Immature natural killer cell (primary cell): Measurements from ENCODE around the gene CHST9. TPM values are rescaled to one million over a fixed set of nuclear protein-coding genes. Genes with fewer than 3 reads are reported as not detected.
"Not testable (repeated sequence)": the region's sequence is repeated elsewhere in the genome, so short reads cannot be mapped to it uniquely, and the experiment has no call there.

Source experiments
- DNase-seq, 3 donors: peaks; one replicate each; pipeline ENCODE4 v3.0.0; 2022; ENCODE audit warnings: mixed read lengths in 1 of 3
- H3K27ac Mint-ChIP-seq, 6 donors: one replicate each; pipeline ENCODE4 v1.8.0; 2020; ENCODE audit warnings: mixed read lengths in 6 of 6, mild to moderate bottlenecking in 5 of 6, inconsistent platforms in 4 of 6, moderate library complexity in 3 of 6
- H3K27me3 Mint-ChIP-seq, 3 donors: one replicate each; pipeline ENCODE4 v1.8.0; 2020 to 2021; ENCODE audit warnings: low read depth in 3 of 3, mild to moderate bottlenecking in 3 of 3, mixed read lengths in 3 of 3, moderate library complexity in 3 of 3, inconsistent platforms in 1 of 3
- H3K36me3 Mint-ChIP-seq, 3 donors: one replicate each; pipeline ENCODE4 v1.8.0; 2020; ENCODE audit warnings: mixed read lengths in 3 of 3, inconsistent platforms in 2 of 3, mild to moderate bottlenecking in 2 of 3
- H3K4me1 Mint-ChIP-seq, 2 donors: one replicate each; pipeline ENCODE4 v1.8.0; 2020; ENCODE audit warnings: inconsistent platforms in 2 of 2, mild to moderate bottlenecking in 2 of 2, mixed read lengths in 2 of 2, moderate library complexity in 1 of 2
- H3K4me3 Mint-ChIP-seq, 5 donors: one replicate each; pipeline ENCODE4 v1.8.0; 2020; ENCODE audit warnings: mild to moderate bottlenecking in 5 of 5, mixed read lengths in 5 of 5, inconsistent platforms in 3 of 5, moderate library complexity in 3 of 5
- H3K9me3 Mint-ChIP-seq, 6 donors: one replicate each; pipeline ENCODE4 v1.8.0; 2020; ENCODE audit warnings: mild to moderate bottlenecking in 6 of 6, mixed read lengths in 6 of 6, inconsistent platforms in 4 of 6, moderate library complexity in 3 of 6
- polyA plus RNA-seq, 3 donors: library from polyadenylated mRNA; unstranded; fragments of 300-500 nt; fragmentation: Illumina TruSeq; gene quantifications; one replicate each; pipeline ENCODE4 v1.2.3, GENCODE V29; 2021

The CHST9 gene
- polyA plus RNA-seq, 3 donors from 2014 or later: not detected

DNA sequence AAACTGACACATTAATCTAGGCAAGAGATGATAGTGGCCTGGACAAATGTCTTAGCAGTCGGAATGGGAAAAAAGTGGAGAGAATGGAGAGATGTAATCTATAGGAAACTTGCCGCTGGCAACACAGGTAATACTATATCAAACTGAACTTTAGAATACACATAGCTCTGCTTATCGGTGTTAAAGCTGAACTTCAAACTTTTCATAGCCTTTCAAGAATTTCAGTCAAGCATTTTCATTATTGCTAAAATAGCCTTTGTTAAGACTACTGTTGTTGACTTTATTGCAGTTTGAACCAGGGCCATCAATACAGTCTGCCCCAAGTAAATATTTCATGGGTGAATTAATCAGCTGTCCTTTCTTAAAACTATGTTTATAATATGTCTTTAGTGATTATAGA, 12.9 kb upstream of the CHST9 start:
- Mint-ChIP-seq H3K4me1 (no peaks in the 10 kb centered on the region), H3K27me3 (peaks cover 0 to 2% (median 0%) of the 10 kb centered on the region in 3 donors), H3K36me3 (no peaks in the 10 kb centered on the region), H3K9me3 (peaks cover 0 to 26% (median 10%) of the 10 kb centered on the region in 6 donors), H3K4me3 (no peak overlapping the region), H3K27ac (no peak overlapping the region)
- DNase-seq: no peak

DNA sequence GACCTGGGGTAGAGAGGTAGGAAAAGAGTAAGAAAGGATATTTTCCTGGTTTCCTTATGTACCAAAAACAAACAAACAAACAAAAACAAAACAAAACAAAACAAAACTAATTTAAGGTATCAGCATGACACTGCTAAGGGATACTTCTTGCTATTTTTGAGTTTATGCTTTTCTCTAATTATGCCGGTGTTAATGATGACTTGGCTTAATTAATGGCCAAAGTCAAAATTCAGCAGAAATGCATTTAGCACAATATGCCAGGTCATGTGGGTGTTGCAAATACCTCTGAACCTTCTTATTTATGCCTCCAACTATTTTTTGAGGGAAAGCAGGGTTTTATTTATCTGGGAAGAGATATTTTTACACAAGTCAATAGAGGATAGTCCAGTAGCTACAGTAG, 3.2 kb upstream of the CHST9 start:
- DNase-seq: no peak
- Mint-ChIP-seq H3K27ac (no peak overlapping the region), H3K36me3 (peaks cover 0 to 3% (median 0%) of the 10 kb centered on the region in 3 donors), H3K27me3 (peaks cover 3 to 6% (median 5%) of the 10 kb centered on the region in 3 donors), H3K4me1 (no peaks in the 10 kb centered on the region), H3K9me3 (peaks cover 9 to 31% (median 15%) of the 10 kb centered on the region in 6 donors), H3K4me3 (no peak overlapping the region)

DNA sequence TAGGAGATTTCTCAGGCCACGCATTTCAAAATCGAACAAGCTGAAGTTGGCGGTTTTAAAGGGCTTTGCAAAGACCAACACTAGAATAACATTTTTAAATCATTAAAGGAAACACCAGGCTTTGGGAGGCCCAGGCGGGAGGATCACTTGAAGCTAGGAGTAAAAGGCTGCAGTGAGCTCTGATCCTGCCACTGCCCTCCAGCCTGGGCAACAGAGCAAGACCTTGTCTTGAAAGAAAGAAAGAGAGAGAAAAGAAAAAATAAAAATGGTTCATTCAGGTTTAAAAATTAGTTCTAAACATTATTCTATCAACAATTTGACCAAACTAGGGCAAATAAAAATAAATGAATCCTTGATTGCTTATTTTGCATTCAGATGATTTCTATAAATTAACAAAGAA, 789 bp upstream of the CHST9 start:
- no peak overlapping the region for H3K27ac Mint-ChIP-seq
- H3K36me3 Mint-ChIP-seq: peaks cover 0 to 3% (median 0%) of the 10 kb centered on the region in 3 donors
- DNase-seq: no peak
- peaks cover 10 to 24% (median 15%) of the 10 kb centered on the region in 6 donors for H3K9me3 Mint-ChIP-seq
- H3K27me3 Mint-ChIP-seq: peaks cover 3 to 6% (median 5%) of the 10 kb centered on the region in 3 donors
- no peaks in the 10 kb centered on the region for H3K4me1 Mint-ChIP-seq
- H3K4me3 Mint-ChIP-seq: no peak overlapping the region

GRCh38 chr18:27184115-27185024, 738 bp downstream of the CHST9 start:
- Mint-ChIP-seq H3K27ac (no peak overlapping the region), H3K9me3 (peaks cover 10 to 24% (median 15%) of the 10 kb centered on the region in 6 donors), H3K27me3 (peaks cover 3 to 6% (median 5%) of the 10 kb centered on the region in 3 donors), H3K4me1 (no peaks in the 10 kb centered on the region), H3K36me3 (no peaks in the 10 kb centered on the region), H3K4me3 (no peak overlapping the region)
- no peak for DNase-seq

GRCh38 chr18:27181726-27182125, 3.4 kb downstream of the CHST9 start:
- no peaks in the 10 kb centered on the region for H3K4me1 Mint-ChIP-seq
- H3K27me3 Mint-ChIP-seq: peaks cover 3 to 6% (median 5%) of the 10 kb centered on the region in 3 donors
- H3K9me3 Mint-ChIP-seq: peaks cover 10 to 20% (median 13%) of the 10 kb centered on the region in 6 donors
- no peak overlapping the region for H3K4me3 Mint-ChIP-seq
- no peaks in the 10 kb centered on the region for H3K36me3 Mint-ChIP-seq
- H3K27ac Mint-ChIP-seq: no peak overlapping the region
- no peak for DNase-seq

- Mint-ChIP-seq H3K4me1 (no peaks in the 10 kb centered on the region), H3K27ac (no peak overlapping the region), H3K27me3 (peaks cover 0 to 2% (median 2%) of the 10 kb centered on the region in 3 donors), H3K4me3 (no peak overlapping the region), H3K36me3 (no peaks in the 10 kb centered on the region), H3K9me3 (peaks cover 3 to 13% (median 5%) of the 10 kb centered on the region in 6 donors)
- DNase-seq: no peak
Measured at GRCh38 chr18:27178424-27178823, 6.7 kb downstream of the CHST9 start.

DNA sequence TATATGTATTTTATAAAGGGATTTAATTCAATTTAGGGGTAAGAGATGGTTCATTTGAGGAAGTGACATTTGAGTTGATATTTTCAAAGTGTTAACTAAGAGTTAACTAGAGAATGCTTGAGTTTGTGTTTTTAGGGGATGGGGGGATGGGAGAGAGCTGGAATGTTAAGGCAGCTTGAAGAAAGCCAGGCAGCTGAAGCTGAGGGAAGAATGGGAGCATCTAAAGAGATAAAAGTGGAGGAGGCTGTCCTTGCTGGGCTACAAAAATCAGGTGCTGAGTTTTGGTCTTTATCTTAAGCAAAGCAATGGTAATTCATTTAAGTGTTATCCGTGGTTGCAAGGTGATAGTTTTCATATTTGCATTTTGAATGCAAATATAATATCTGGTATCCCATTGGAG, 9.2 kb downstream of the CHST9 start:
- peaks cover 0 to 12% (median 4%) of the 10 kb centered on the region in 6 donors for H3K9me3 Mint-ChIP-seq
- no peak for DNase-seq
- no peaks in the 10 kb centered on the region for H3K4me1 Mint-ChIP-seq
- peak overlapping the region in 1 of 6 donors; percentile 14 for H3K27ac Mint-ChIP-seq
- peaks cover 0 to 2% (median 2%) of the 10 kb centered on the region in 3 donors for H3K27me3 Mint-ChIP-seq
- no peak overlapping the region for H3K4me3 Mint-ChIP-seq
- no peaks in the 10 kb centered on the region for H3K36me3 Mint-ChIP-seq

DNA sequence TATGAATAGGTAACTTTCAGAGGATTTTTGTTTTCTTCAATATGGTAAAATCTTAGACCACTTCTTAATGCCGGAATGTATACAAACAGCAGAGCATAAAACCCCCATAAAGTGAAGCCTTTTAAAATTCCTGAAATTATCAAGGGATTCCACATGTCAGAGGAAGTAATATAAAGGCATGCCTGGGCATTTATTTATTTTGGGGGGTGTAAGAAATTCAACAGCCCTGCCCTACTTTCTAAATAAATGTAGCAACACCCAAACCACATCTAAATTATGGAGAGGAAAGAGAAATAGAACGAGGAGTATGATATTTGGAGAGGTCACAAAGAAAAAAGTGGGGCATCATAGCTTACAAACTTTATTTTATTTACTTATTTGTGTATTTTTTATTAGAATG, 9.9 kb downstream of the CHST9 start:
- Mint-ChIP-seq H3K4me3 (no peak overlapping the region), H3K27me3 (peaks cover 0 to 2% (median 2%) of the 10 kb centered on the region in 3 donors), H3K4me1 (no peaks in the 10 kb centered on the region), H3K9me3 (peaks cover 0 to 16% (median 4%) of the 10 kb centered on the region in 6 donors), H3K36me3 (no peaks in the 10 kb centered on the region), H3K27ac (no peak overlapping the region)
- no peak for DNase-seq

- H3K36me3 Mint-ChIP-seq: no peaks in the 10 kb centered on the region
- H3K27me3 Mint-ChIP-seq: peaks cover 0 to 2% (median 2%) of the 10 kb centered on the region in 3 donors
- H3K9me3 Mint-ChIP-seq: peaks cover 0 to 28% (median 4%) of the 10 kb centered on the region in 6 donors
- no peak overlapping the region for H3K4me3 Mint-ChIP-seq
- no peak overlapping the region for H3K27ac Mint-ChIP-seq
- no peaks in the 10 kb centered on the region for H3K4me1 Mint-ChIP-seq
- DNase-seq: no peak
Measured at GRCh38 chr18:27171993-27172392, 13.1 kb downstream of the CHST9 start.

- H3K36me3 Mint-ChIP-seq: no peaks in the 10 kb centered on the region
- H3K4me1 Mint-ChIP-seq: no peaks in the 10 kb centered on the region
- no peak for DNase-seq
- peaks cover 4 to 38% (median 15%) of the 10 kb centered on the region in 6 donors for H3K9me3 Mint-ChIP-seq
- H3K27ac Mint-ChIP-seq: no peak overlapping the region
- no peak overlapping the region for H3K4me3 Mint-ChIP-seq
- H3K27me3 Mint-ChIP-seq: peaks cover 0 to 4% (median 0%) of the 10 kb centered on the region in 3 donors
Measured at GRCh38 chr18:27165412-27165811, 19.7 kb downstream of the CHST9 start.

DNA sequence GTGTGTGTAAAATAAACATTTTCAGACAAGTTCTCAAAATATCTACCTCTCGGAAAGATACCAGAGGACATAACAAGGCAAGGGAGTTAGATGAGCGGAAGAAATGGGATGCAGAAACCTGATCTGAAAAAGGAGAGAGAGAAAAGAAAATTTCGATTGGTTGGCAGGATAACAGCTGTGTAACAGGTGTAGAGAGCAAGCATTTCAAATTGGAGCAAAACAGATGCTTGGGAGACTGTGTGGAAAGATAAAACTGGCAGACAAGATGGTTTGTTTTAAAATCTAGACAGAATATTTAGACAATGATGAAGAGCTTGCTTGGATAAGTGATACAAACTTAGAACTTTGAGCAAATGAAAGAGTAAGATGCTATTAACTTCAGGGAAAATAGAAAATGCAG, 20.2 kb downstream of the CHST9 start:
- no peaks in the 10 kb centered on the region for H3K4me1 Mint-ChIP-seq
- no peak for DNase-seq
- H3K27me3 Mint-ChIP-seq: peaks cover 0 to 6% (median 0%) of the 10 kb centered on the region in 3 donors
- no peaks in the 10 kb centered on the region for H3K36me3 Mint-ChIP-seq
- H3K27ac Mint-ChIP-seq: no peak overlapping the region
- H3K4me3 Mint-ChIP-seq: no peak overlapping the region
- peaks cover 4 to 34% (median 17%) of the 10 kb centered on the region in 6 donors for H3K9me3 Mint-ChIP-seq

DNA sequence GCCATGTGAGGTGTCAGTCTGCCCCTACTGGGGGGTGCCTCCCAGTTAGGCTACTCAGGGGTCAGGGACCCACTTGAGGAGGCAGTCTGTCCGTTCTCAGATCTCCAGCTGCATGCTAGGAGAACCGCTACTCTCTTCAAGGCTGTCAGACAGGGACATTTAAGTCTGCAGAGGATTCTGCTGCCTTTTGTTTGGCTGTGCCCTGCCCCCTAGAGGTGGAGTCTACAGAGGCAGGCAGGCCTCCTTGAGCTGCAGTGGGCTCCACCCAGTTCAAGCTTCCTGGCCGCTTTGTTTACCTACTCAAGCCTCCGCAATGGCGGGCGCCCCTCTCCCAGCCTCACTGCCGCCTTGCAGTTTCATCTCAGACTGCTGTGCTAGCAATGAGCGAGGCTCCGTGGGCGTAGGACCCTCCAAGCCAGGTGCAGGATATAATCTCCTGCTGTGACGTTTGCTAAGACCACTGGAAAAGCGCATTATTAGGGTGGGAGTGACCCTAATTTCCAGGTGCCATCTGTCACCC, 21.9 kb downstream of the CHST9 start:
- H3K27me3 Mint-ChIP-seq, H3K36me3 Mint-ChIP-seq, H3K4me3 Mint-ChIP-seq, H3K27ac Mint-ChIP-seq, H3K4me1 Mint-ChIP-seq, DNase-seq: not testable (repeated sequence)
- peaks cover 4 to 34% (median 17%) of the 10 kb centered on the region in 6 donors for H3K9me3 Mint-ChIP-seq

DNA sequence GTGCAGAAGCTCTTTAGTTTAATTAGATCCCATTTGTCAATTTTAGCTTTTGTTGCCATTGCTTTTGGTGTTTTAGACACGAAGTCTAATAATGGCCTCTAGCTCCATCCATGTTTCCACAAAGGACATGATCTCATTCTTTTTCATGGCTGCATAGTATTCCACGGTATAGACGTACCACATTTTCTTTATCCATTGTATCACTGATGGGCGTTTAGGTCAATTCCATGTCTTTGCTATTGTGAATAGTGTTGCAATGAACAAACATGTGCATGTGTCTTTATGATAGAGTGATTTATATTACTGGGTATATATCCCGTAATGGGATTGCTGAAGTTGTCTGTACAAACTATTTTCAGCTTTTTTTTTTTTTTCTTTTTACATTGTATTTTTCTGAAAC, 35.9 kb downstream of the CHST9 start:
- H3K27ac Mint-ChIP-seq, DNase-seq: not testable (repeated sequence)

GRCh38 chr18:27144672-27145071, 40.4 kb downstream of the CHST9 start:
- H3K4me1 Mint-ChIP-seq: no peaks in the 10 kb centered on the region
- H3K27ac Mint-ChIP-seq: no peak overlapping the region
- H3K9me3 Mint-ChIP-seq: peaks cover 4 to 28% (median 11%) of the 10 kb centered on the region in 6 donors
- H3K4me3 Mint-ChIP-seq: no peak overlapping the region
- DNase-seq: no peak
- peaks cover 0 to 4% (median 3%) of the 10 kb centered on the region in 3 donors for H3K27me3 Mint-ChIP-seq
- H3K36me3 Mint-ChIP-seq: peaks cover 0 to 3% (median 0%) of the 10 kb centered on the region in 3 donors

More for the DNA sequence above, 35.9 kb downstream of the CHST9 start:
- H3K4me3 Mint-ChIP-seq, H3K4me1 Mint-ChIP-seq, H3K27me3 Mint-ChIP-seq: not testable (repeated sequence)
- Mint-ChIP-seq H3K9me3 (peaks cover 6 to 53% (median 25%) of the 10 kb centered on the region in 6 donors), H3K36me3 (peaks cover 0 to 10% (median 0%) of the 10 kb centered on the region in 3 donors)
